NK-92 (cell line): ENCODE measurements around the gene IPPK.

ENCODE experiments used
- DNase-seq: peaks from one replicate; lab custom pipeline; 2025; ENCODE audit not compliant: unreplicated experiment; lab: John Stamatoyannopoulos, UW

IPPK gene

GRCh38 chr9:92696619-92697018, 26.7 kb upstream of the IPPK start:
- no peak for DNase-seq

- DNase-seq, result no peak
Measured at GRCh38 chr9:92686954-92687353, 17.0 kb upstream of the IPPK start.

GRCh38 chr9:92685022-92685421, 15.1 kb upstream of the IPPK start:
- DNase-seq, result no peak

GRCh38 chr9:92682269-92682668, 12.3 kb upstream of the IPPK start:
- no peak for DNase-seq

- no peak for DNase-seq
Measured at GRCh38 chr9:92680166-92681119, 10.5 kb upstream of the IPPK start.

- DNase-seq, result no peak
Measured at GRCh38 chr9:92679413-92680165, 9.7 kb upstream of the IPPK start.

- DNase-seq, result no peak
Measured at GRCh38 chr9:92671323-92671722, 1.4 kb upstream of the IPPK start.

- no peak for DNase-seq
Measured at GRCh38 chr9:92669527-92669889, 423 bp downstream of the IPPK start.

- no peak for DNase-seq
Measured at GRCh38 chr9:92668746-92669526, 995 bp downstream of the IPPK start.

- DNase-seq, result no peak
Measured at GRCh38 chr9:92666912-92667532, 2.9 kb downstream of the IPPK start.

GRCh38 chr9:92666236-92666635, 3.7 kb downstream of the IPPK start:
- no peak for DNase-seq

GRCh38 chr9:92665836-92666235, 4.1 kb downstream of the IPPK start:
- DNase-seq, result no peak

GRCh38 chr9:92664394-92665152, 5.4 kb downstream of the IPPK start:
- DNase-seq, result no peak

- no peak for DNase-seq
Measured at GRCh38 chr9:92663951-92664350, 6.0 kb downstream of the IPPK start.

GRCh38 chr9:92663126-92663525, 6.8 kb downstream of the IPPK start:
- no peak for DNase-seq

- no peak for DNase-seq
Measured at GRCh38 chr9:92661743-92662142, 8.2 kb downstream of the IPPK start.

- DNase-seq, result no peak
Measured at GRCh38 chr9:92661127-92661526, 8.8 kb downstream of the IPPK start.

- DNase-seq, result no peak
Measured at GRCh38 chr9:92660266-92660665, 9.7 kb downstream of the IPPK start.

- DNase-seq, result no peak
Measured at GRCh38 chr9:92659601-92660000, 10.3 kb downstream of the IPPK start.

- no peak for DNase-seq
Measured at GRCh38 chr9:92658611-92659010, 11.3 kb downstream of the IPPK start.
